Rectal smooth muscle tissue (tissue), 1 donor: ENCODE data around the gene SEMA4D.

Source experiments
- H3K27ac ChIP-seq: one replicate; pipeline ENCODE4 v1.7.0; 2013; ENCODE audit warnings: low read depth, low read length, inconsistent platforms
- H3K27me3 ChIP-seq: one replicate; pipeline ENCODE4 v1.7.0; 2013; ENCODE audit warnings: low read length; ENCODE audit not compliant: control insufficient read depth, insufficient read depth
- H3K36me3 ChIP-seq: one replicate; pipeline ENCODE4 v1.7.0; 2013; ENCODE audit warnings: low read length; ENCODE audit not compliant: control insufficient read depth, insufficient read depth
- H3K4me1 ChIP-seq: one replicate; pipeline ENCODE4 v1.7.0; 2013; ENCODE audit warnings: low read length; ENCODE audit not compliant: control insufficient read depth, insufficient read depth
- H3K4me3 ChIP-seq: one replicate; pipeline ENCODE4 v1.7.0; 2013; ENCODE audit warnings: low read length
- H3K9ac ChIP-seq: one replicate; pipeline ENCODE4 v1.7.0; 2013; ENCODE audit warnings: low read length

Gene SEMA4D

GRCh38 chr9:89526667-89527066, 28.8 kb upstream of the SEMA4D start:
- Histone ChIP-seq H3K4me3 (no peak overlapping the region), H3K9ac (no peak overlapping the region), H3K4me1 (no peaks in the 10 kb centered on the region), H3K27me3 (no peaks in the 10 kb centered on the region), H3K36me3 (no peaks in the 10 kb centered on the region), H3K27ac (no peak overlapping the region)

- Histone ChIP-seq H3K4me3 (no peak overlapping the region), H3K27me3 (no peaks in the 10 kb centered on the region), H3K4me1 (no peaks in the 10 kb centered on the region), H3K27ac (no peak overlapping the region), H3K9ac (no peak overlapping the region), H3K36me3 (no peaks in the 10 kb centered on the region)
Observed at GRCh38 chr9:89525446-89526374, 27.8 kb upstream of the SEMA4D start.

DNA sequence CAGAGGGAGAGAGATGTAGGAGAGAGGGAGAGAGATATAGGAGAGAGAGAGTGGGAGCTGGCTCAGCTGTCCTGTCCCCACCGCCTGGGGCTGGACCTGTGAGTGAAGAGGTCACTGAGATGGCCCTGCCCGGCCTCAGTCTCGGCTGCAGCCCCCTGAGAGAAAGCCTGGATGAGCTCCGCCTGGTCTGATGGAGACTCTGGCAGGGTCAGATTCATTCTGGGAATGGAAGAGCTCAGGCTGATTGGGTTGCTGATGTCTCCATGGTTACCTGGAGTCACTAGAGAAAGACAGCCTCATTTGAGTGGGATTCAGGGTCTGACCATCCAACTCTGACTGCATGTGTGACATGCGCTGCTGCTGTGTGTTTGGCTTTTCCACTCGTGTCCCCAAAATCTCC, 27.1 kb upstream of the SEMA4D start:
- Histone ChIP-seq H3K4me1 (no peaks in the 10 kb centered on the region), H3K9ac (no peak overlapping the region), H3K27ac (no peak overlapping the region), H3K4me3 (no peak overlapping the region), H3K36me3 (no peaks in the 10 kb centered on the region), H3K27me3 (no peaks in the 10 kb centered on the region)

- Histone ChIP-seq H3K36me3 (no peaks in the 10 kb centered on the region), H3K27ac (no peak overlapping the region)
Observed at GRCh38 chr9:89523948-89524347, 26.0 kb upstream of the SEMA4D start.

GRCh38 chr9:89522959-89523285, 25.0 kb upstream of the SEMA4D start:
- H3K4me3 ChIP-seq = no peak overlapping the region
- H3K27ac ChIP-seq = no peak overlapping the region
- no peaks in the 10 kb centered on the region for H3K4me1 ChIP-seq
- H3K27me3 ChIP-seq = no peaks in the 10 kb centered on the region
- no peak overlapping the region for H3K9ac ChIP-seq
- H3K36me3 ChIP-seq = no peaks in the 10 kb centered on the region

More at GRCh38 chr9:89523948-89524347, 26.0 kb upstream of the SEMA4D start:
- Histone ChIP-seq H3K4me1 (no peaks in the 10 kb centered on the region), H3K4me3 (no peak overlapping the region), H3K27me3 (no peaks in the 10 kb centered on the region), H3K9ac (no peak overlapping the region)

- Histone ChIP-seq H3K36me3 (no peaks in the 10 kb centered on the region), H3K9ac (no peak overlapping the region), H3K4me3 (no peak overlapping the region), H3K4me1 (no peaks in the 10 kb centered on the region), H3K27ac (no peak overlapping the region), H3K27me3 (no peaks in the 10 kb centered on the region)
Observed at GRCh38 chr9:89522261-89522958, 24.5 kb upstream of the SEMA4D start.

- Histone ChIP-seq H3K9ac (no peak overlapping the region), H3K27ac (no peak overlapping the region), H3K4me3 (no peak overlapping the region), H3K36me3 (no peaks in the 10 kb centered on the region), H3K4me1 (no peaks in the 10 kb centered on the region), H3K27me3 (no peaks in the 10 kb centered on the region)
Observed at GRCh38 chr9:89519366-89519805, 21.5 kb upstream of the SEMA4D start.

DNA sequence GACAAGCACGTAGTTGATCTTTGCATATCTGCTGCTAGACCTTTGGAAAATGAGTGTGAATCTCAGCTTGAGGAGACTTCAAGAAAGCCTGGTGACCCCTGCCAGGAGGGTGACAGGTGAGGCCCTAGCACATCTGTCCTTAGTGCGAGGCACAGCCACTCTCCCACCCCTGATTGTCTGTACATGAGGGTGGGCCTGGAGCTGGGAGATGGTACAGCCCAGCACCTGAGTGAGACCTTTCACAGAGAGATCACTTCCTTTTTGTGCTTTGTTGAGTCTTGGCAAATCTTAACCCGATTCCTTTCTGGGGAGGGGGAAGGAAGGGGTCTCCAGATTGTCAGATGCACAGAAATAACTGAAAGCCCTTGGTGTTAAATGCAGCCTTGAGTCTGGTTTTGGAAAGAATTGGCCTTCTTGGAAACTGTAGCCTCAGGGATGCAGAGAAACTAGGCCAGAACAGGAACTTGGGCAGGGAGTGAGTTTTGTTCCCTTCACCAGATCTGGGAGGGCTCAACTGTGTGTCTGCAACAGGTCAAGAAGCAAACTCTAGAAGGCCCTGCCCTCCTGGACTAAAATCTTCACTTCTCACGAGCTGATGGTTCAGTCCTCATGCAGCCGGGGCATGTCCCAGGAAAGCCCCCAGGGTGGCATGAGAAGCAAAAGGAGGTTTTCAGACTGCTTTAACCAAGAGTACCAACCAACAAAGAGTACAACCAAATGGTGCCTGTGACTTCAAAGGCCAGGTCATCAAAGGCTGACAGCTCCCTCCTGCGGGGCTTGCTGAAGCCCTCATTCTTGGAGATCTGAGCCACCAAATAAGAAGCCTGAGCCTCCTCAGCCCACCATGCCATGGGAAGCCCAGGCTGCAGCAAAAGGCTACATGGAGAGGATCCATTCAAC, 20.8 kb upstream of the SEMA4D start:
- Histone ChIP-seq H3K27me3 (no peaks in the 10 kb centered on the region), H3K4me1 (no peaks in the 10 kb centered on the region), H3K4me3 (no peak overlapping the region), H3K9ac (no peak overlapping the region), H3K36me3 (no peaks in the 10 kb centered on the region), H3K27ac (no peak overlapping the region)

DNA sequence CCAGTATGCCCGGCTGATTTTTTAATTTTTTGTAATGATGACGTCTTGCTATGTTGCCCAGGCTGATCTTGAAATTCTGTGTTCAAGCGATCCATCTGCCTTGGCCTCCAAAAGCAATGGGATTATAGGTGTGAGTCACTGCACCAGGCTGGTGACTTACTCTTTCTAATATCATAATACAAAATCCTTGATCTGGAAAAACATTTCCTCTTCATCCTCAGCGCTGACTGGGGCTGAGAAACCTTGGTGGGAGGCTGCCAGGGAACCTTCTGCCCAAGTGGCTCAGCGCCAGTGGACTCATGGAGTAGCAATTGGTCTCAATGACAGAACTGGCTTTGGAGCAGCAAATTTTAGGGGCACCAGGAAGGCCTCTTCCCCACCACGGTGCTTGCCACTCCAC, 17.5 kb upstream of the SEMA4D start:
- no peak overlapping the region for H3K4me3 ChIP-seq
- H3K4me1 ChIP-seq = no peaks in the 10 kb centered on the region
- H3K36me3 ChIP-seq = no peaks in the 10 kb centered on the region
- no peaks in the 10 kb centered on the region for H3K27me3 ChIP-seq
- H3K9ac ChIP-seq = no peak overlapping the region
- H3K27ac ChIP-seq = no peak overlapping the region

DNA sequence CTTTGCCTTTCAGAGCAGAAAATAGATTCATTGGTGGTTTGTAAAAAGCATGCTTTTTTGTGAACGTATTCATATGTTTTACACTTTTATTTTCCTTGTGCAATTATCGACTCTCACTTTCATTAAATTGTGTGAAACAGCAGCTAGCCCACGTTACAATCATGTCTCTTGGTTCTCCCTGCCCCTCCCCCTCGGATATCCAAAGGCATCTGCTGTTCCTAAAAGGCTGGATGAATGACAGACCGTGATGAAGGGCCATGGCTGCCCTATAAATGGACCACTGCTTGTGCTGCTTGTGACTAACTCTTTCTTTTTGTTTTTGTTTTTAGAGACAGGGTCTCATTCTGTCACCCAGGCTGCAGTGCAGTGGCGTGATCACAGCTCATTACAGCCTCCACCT, 17.0 kb upstream of the SEMA4D start:
- Histone ChIP-seq H3K27ac (no peak overlapping the region), H3K9ac (no peak overlapping the region), H3K4me1 (no peaks in the 10 kb centered on the region), H3K4me3 (no peak overlapping the region), H3K36me3 (no peaks in the 10 kb centered on the region), H3K27me3 (no peaks in the 10 kb centered on the region)

DNA sequence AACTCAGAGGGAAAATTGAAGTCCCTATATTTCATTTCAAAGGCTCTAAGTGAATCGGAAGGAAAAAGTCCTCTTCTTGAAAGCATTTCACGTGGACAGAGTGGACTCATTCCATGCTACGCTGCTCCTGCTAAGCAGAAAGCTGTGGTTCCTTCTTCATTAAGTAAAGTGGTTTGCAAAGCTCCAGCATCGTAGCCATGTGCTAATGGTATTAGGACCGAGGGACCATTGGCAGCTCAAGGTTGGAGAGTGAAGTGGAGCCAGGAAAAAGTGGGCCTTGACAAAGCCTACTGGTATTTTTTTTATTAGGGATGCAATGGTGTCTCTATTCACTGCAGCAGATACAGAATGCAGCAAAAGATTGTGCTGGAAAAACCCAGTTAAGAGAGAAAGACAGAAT, 16.4 kb upstream of the SEMA4D start:
- H3K4me3 ChIP-seq = no peak overlapping the region
- H3K36me3 ChIP-seq = no peaks in the 10 kb centered on the region
- H3K4me1 ChIP-seq = no peaks in the 10 kb centered on the region
- H3K27me3 ChIP-seq = no peaks in the 10 kb centered on the region
- H3K9ac ChIP-seq = no peak overlapping the region
- no peak overlapping the region for H3K27ac ChIP-seq

DNA sequence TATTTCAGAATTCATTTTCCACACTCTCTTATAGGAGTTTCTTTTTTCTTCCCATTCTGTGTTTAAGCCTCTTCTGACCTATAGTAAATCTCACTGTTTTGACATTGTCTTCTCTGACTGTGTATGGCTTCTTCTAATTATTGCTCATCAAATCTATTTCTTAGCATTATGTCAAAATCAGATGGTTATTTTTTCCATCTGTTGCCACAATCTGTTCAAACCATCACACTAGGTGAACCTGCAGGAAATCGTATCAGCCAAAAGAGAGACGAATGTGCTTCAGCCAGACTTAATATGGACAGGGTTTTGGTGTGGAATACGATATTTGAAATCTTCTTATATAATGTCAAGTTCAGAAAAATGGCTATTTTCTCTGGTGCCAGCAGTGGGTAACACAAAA, 15.9 kb upstream of the SEMA4D start:
- Histone ChIP-seq H3K36me3 (no peaks in the 10 kb centered on the region), H3K4me3 (no peak overlapping the region), H3K27me3 (no peaks in the 10 kb centered on the region), H3K27ac (no peak overlapping the region), H3K4me1 (no peaks in the 10 kb centered on the region), H3K9ac (no peak overlapping the region)
